Measurements from ENCODE around the gene RBM38. TPM values are rescaled to one million over a fixed set of nuclear protein-coding genes. Genes with fewer than 3 reads are reported as not detected.

The RBM38 gene
- total and polyA plus RNA-seq, 7 donors = 73.2 to 308 (median 135) TPM

GRCh38 chr20:57401565-57401918 lies 10.3 kb downstream of the RBM38 start:
- TF ChIP-seq, protein P1, sequence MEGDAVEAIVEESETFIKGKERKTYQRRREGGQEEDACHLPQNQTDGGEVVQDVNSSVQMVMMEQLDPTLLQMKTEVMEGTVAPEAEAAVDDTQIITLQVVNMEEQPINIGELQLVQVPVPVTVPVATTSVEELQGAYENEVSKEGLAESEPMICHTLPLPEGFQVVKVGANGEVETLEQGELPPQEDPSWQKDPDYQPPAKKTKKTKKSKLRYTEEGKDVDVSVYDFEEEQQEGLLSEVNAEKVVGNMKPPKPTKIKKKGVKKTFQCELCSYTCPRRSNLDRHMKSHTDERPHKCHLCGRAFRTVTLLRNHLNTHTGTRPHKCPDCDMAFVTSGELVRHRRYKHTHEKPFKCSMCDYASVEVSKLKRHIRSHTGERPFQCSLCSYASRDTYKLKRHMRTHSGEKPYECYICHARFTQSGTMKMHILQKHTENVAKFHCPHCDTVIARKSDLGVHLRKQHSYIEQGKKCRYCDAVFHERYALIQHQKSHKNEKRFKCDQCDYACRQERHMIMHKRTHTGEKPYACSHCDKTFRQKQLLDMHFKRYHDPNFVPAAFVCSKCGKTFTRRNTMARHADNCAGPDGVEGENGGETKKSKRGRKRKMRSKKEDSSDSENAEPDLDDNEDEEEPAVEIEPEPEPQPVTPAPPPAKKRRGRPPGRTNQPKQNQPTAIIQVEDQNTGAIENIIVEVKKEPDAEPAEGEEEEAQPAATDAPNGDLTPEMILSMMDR (IDR thresholded peaks at IDR 0.05) = no peak
- DNase-seq (no peak), ATAC-seq (no peak)
- intact Hi-C loops (cut with DNase I) = no loop called here
- peaks cover 89% of the 10 kb centered on the region for H3K4me1 ChIP-seq
- H3K4me3 ChIP-seq = peak overlapping the region; percentile 77
- 91 to 98% (median 97%) methylated on average over 7 of the region's 7 CpGs for WGBS, 3 donors
- no peaks in the 10 kb centered on the region for H3K27me3 ChIP-seq (ENCODE audit: insufficient read depth in 3 of 3, low read length in 2 of 3)
- peak overlapping the region; percentile 92 for H3K27ac ChIP-seq
- peaks cover 4 to 65% of the 10 kb centered on the region in 2 donors for H3K36me3 ChIP-seq (ENCODE audit: insufficient read depth in 1 of 2, low read depth in 1 of 2)
- H3K9me3 ChIP-seq = no peaks in the 10 kb centered on the region

DNA sequence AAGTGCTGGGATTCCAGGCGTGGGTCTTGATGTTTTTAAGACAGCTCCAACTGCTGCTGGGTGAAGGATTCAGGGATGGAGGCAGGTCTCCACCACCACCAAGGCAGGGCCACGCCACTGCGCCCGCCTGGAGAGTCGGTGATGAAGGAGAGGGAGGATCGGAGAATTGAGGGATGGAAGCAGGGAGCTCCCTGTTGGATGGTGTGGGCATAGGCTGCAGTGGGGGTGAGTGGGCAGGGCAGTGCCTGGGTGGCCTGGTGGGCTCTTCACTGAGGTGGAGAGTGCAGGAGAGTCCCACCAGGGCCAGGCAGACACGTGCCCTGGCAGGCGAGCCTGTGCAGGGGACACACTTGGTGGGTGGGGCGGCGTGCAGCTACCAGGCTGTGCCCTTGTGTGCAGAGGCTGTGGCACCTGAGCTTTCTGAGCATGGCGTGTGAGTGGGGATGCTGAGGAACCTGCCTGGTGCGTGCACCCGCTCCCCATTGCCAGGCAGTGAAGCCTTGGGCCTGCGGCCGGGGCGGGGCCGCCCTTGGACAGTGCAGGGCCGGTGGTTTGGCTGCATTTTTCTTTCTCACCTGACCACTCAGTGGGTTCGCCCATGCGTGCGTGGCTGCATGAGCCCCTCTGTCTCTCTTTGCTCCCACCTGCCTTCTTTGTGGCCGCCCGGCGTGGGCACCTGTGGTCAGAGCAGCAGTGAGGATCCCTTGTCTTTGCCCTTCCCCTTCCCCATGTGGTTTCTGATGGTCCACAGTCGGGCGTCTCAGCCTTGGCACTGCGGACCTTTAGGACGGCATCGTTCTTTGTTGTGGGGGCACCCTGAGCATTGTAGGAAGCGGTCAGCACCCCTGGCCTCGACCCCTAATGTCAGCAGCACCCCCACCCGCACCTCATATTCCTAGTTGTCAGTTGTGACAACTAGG lies 11.3 kb downstream of the RBM38 start:
- no peaks in the 10 kb centered on the region for H3K27me3 ChIP-seq (ENCODE audit: insufficient read depth in 3 of 3, low read length in 2 of 3)
- H3K4me3 ChIP-seq = no peak overlapping the region
- no peaks in the 10 kb centered on the region for H3K9me3 ChIP-seq
- H3K4me1 ChIP-seq = peaks cover 87% of the 10 kb centered on the region
- TF ChIP-seq, protein P1 (IDR thresholded peaks at IDR 0.05) = no peak
- no peak for ATAC-seq
- peak in 1 of 2 donors; percentile 39 for DNase-seq
- 91 to 96% (median 92%) methylated on average over 31 to 32 of the region's 32 CpGs for WGBS, 3 donors
- intact Hi-C loops (cut with DNase I) = no loop called here
- H3K36me3 ChIP-seq (ENCODE audit: insufficient read depth in 1 of 2, low read depth in 1 of 2) = peaks cover 4 to 60% of the 10 kb centered on the region in 2 donors
- peak overlapping the region; percentile 58 for H3K27ac ChIP-seq

GRCh38 chr20:57403216-57403615 lies 12.0 kb downstream of the RBM38 start:
- 77 to 91% (median 81%) methylated on average over 10 of the region's 10 CpGs for WGBS, 3 donors
- Histone ChIP-seq H3K9me3 (no peaks in the 10 kb centered on the region), H3K36me3 (ENCODE audit: insufficient read depth in 1 of 2, low read depth in 1 of 2) (peaks cover 4 to 64% of the 10 kb centered on the region in 2 donors), H3K4me1 (peaks cover 86% of the 10 kb centered on the region), H3K4me3 (no peak overlapping the region), H3K27ac (peak overlapping the region; percentile 58), H3K27me3 (ENCODE audit: insufficient read depth in 3 of 3, low read length in 2 of 3) (no peaks in the 10 kb centered on the region)
- ATAC-seq (no peak), DNase-seq (peak in 1 of 2 donors; percentile 26)
- intact Hi-C loops (cut with DNase I) = no loop called here
- TF ChIP-seq, protein P1 (IDR thresholded peaks at IDR 0.05) = no peak

- H3K27ac ChIP-seq = peak overlapping the region; percentile 58
- peaks cover 4 to 71% of the 10 kb centered on the region in 2 donors for H3K36me3 ChIP-seq (ENCODE audit: insufficient read depth in 1 of 2, low read depth in 1 of 2)
- H3K4me3 ChIP-seq = no peak overlapping the region
- peaks cover 86% of the 10 kb centered on the region for H3K4me1 ChIP-seq
- H3K27me3 ChIP-seq (ENCODE audit: insufficient read depth in 3 of 3, low read length in 2 of 3) = no peaks in the 10 kb centered on the region
- TF ChIP-seq, protein P1 (IDR thresholded peaks at IDR 0.05) = no peak
- no peak for ATAC-seq
- intact Hi-C loops (cut with DNase I) = no loop called here
- no peaks in the 10 kb centered on the region for H3K9me3 ChIP-seq
- WGBS, 3 donors = 88 to 94% (median 88%) methylated on average over 11 of the region's 11 CpGs
- DNase-seq = peak in 1 of 2 donors; percentile 45
Measured at GRCh38 chr20:57404006-57404405, 12.8 kb downstream of the RBM38 start.

Measured in psoas muscle (tissue), 8 donors.